CD4-positive, alpha-beta T cell treated with Interleukin-15 for 4 hours (primary cell): ENCODE results near the gene DNAH9.

Source experiments
- DNase-seq: peaks from one replicate; pipeline ENCODE4 v3.0.0-alpha.2; 2020; ENCODE audit warnings: low spot score

Gene DNAH9, protein sequence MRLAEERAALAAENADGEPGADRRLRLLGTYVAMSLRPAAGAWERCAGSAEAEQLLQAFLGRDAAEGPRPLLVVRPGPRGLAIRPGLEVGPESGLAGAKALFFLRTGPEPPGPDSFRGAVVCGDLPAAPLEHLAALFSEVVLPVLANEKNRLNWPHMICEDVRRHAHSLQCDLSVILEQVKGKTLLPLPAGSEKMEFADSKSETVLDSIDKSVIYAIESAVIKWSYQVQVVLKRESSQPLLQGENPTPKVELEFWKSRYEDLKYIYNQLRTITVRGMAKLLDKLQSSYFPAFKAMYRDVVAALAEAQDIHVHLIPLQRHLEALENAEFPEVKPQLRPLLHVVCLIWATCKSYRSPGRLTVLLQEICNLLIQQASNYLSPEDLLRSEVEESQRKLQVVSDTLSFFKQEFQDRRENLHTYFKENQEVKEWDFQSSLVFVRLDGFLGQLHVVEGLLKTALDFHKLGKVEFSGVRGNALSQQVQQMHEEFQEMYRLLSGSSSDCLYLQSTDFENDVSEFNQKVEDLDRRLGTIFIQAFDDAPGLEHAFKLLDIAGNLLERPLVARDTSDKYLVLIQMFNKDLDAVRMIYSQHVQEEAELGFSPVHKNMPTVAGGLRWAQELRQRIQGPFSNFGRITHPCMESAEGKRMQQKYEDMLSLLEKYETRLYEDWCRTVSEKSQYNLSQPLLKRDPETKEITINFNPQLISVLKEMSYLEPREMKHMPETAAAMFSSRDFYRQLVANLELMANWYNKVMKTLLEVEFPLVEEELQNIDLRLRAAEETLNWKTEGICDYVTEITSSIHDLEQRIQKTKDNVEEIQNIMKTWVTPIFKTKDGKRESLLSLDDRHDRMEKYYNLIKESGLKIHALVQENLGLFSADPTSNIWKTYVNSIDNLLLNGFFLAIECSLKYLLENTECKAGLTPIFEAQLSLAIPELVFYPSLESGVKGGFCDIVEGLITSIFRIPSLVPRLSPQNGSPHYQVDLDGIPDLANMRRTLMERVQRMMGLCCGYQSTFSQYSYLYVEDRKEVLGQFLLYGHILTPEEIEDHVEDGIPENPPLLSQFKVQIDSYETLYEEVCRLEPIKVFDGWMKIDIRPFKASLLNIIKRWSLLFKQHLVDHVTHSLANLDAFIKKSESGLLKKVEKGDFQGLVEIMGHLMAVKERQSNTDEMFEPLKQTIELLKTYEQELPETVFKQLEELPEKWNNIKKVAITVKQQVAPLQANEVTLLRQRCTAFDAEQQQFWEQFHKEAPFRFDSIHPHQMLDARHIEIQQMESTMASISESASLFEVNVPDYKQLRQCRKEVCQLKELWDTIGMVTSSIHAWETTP (N-terminal part only)

DNA sequence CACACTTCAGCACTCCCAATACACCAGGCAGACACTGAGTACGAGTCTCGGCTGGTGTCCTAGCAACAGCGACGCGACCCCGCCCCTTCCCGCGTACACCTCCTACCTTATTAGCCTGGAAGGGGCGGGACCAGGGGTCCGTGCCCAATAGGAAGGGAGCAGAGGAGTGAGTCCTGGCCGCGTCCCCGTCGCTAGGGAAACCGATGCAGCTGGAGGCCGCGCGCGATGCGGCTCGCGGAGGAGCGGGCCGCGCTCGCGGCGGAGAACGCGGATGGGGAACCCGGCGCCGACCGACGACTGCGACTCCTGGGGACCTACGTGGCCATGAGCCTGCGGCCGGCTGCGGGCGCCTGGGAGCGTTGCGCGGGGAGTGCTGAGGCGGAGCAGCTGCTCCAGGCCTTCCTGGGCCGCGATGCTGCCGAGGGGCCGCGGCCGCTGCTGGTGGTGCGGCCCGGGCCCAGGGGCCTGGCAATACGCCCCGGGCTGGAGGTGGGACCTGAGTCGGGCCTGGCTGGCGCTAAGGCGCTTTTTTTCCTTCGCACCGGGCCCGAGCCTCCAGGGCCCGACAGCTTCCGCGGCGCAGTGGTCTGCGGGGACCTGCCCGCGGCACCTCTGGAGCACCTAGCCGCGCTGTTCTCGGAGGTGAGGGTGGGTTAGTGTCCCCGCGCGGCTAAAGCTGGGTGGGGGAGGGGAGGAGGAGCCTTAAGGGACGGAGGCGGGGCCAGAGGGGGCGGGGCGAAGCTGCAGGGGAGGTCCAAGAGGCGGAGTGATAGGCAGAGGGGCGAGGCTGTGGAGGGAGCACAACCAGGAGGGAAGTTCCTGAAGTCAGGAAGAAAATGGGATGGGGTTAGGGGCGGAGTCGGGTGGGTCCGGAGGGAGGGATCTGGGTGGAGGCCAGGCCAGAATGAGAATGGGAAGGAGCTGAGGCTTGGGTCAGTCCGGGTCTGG, at the start of gene DNAH9:
Gene DNAH9 (plus strand): TSS at position 197 of the 948 bp plus-strand sequence. CDS start 29 bp downstream, at position 226.
- no peak for DNase-seq

- no peak for DNase-seq
Observed at GRCh38 chr17:11550431-11550830, 47.8 kb upstream of the DNAH9 start.

GRCh38 chr17:11551442-11551841, 46.8 kb upstream of the DNAH9 start:
- DNase-seq = no peak

- DNase-seq = no peak
Observed at GRCh38 chr17:11553135-11553534, 45.1 kb upstream of the DNAH9 start.

DNA sequence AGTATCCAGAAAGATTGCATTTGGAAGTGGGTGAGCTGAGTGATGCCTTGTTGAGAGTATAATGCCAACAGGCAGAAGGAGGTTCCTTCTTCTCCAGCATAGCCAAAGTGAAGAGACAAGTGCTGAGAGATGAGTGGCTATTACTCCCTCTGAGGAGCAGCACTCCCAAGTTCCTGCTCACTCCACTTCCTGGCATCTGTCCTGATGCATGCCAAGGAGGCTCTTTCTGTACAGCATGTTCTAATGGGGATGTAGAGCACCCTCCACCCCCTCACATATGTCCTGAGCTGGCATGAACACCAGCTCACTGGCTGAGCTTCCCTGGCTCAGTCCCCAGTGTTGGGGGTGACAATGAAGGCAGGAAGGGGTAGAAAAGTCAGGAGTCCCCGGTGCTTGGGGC, 44.2 kb upstream of the DNAH9 start:
- DNase-seq = no peak

GRCh38 chr17:11554542-11554941, 43.7 kb upstream of the DNAH9 start:
- no peak for DNase-seq

GRCh38 chr17:11555530-11555929, 42.7 kb upstream of the DNAH9 start:
- DNase-seq = no peak

GRCh38 chr17:11557727-11558452, 40.4 kb upstream of the DNAH9 start:
- DNase-seq = no peak

GRCh38 chr17:11558681-11559234, 39.5 kb upstream of the DNAH9 start:
- no peak for DNase-seq

GRCh38 chr17:11559601-11560000, 38.7 kb upstream of the DNAH9 start:
- no peak for DNase-seq

DNA sequence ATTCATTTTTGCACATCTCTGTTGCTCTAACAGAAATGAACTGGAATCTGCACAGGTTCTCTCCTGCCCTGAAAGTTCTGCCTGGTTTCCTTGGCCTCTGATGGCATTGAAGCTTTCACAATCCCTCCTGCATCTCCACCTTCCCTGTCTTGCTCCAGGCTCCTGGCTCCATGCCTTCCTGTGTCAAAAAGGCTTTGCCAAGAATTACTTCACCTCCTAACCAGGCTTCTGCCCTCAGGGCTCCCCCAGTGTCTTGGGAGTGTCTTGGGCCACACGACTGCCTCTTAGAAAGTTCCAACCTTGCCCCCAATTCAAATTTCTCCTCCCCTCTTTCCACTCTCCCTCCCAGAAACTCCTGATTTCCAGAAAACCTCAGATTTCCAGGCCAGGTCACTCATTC, 37.0 kb upstream of the DNAH9 start:
- DNase-seq = no peak

DNA sequence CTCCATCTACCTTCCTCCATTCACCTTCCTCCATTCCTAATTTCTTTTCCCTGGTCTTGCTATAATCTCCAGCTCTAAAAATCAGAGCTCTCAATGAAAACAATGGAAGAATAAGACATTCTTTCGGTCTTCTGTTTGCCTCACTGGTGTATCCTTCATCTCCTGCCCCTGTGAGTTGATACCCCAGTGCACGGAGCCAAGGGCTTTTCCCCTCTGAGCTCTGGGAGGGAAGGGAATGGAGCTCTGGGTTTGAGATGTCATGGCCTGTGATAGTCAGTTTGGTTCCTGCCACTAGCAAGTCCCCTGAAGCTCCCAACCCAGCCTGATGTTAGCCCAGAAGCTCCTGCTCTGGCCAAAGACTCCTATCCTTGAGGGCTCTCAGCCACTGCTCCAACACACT, 36.6 kb upstream of the DNAH9 start:
- DNase-seq = no peak

- no peak for DNase-seq
Observed at GRCh38 chr17:11564589-11565380, 33.5 kb upstream of the DNAH9 start.

GRCh38 chr17:11565591-11565990, 32.7 kb upstream of the DNAH9 start:
- DNase-seq = no peak

DNA sequence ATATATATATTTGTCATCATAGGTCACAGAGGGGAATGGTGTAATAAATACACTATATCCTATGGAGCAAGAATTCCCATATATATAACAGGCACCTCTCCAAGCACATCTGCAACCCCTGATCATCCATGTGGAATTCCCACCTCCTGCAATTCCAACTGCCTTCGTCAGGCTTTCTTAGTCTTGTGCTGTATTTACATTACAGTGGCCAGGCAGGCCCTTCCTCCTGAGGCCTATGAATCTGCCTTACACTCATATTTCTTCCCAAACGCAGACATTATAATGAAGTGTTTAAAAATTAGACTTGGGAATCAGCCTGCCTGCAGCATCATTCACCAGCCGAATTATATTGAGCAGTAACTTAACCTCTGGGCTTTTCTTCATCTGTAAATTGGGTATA, 19.3 kb upstream of the DNAH9 start:
- DNase-seq = no peak

- no peak for DNase-seq
Observed at GRCh38 chr17:11580677-11581076, 17.6 kb upstream of the DNAH9 start.

- DNase-seq = no peak
Observed at GRCh38 chr17:11582217-11582616, 16.1 kb upstream of the DNAH9 start.

DNA sequence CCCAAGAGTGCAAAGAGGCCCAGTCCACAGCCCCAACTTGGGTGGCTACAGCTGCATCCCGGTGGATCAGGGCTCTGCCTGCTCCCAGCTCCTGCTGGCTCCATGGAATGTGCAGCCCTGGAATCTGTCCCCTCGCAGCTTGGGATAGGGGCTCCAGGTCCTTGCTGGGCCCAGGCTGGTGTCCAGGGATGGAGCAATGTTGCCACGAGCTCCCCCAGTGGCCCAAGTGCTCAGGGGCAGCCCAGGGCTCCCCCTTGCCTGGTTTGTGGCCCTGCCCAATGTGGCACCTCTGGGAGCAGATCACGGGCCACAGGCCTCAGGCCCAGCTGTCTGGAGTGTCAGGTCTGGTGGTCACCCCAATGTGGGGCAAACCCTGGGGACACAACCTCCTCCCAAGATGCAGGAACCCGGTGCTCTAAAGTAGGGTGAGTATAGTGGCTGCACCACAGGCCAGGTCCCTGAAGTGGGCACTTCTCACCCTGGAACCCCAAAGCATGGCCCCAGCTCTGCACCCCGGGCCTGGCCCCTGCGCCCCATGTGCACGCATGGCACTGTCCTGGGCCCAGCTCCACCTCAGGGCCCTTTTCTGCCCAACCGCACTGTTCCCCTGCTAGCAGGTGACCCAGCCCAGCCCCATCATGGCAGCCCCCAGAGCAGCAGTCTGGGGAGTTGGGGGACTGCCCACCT, 14.8 kb upstream of the DNAH9 start:
- DNase-seq = no peak

DNA sequence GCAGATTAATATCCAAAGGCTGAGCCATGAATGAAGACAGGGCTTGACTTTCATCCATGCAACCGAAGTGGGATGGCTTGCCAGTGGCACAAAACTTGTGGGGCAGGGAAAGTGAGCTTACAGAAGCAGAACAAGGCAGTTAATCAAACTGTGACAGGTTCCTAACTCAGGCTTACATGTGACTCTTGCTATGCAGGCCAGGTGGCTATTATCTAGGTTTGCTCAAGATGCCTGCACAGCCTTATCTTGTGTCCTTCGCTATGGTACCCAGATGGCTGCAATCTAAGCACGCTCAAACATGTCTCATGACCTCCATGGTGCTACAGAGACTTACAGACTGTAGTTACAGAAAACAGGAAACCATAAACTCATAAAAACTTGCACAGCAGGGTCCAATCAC, 8.6 kb upstream of the DNAH9 start:
- DNase-seq = no peak
